ENCODE measurements around the gene CDH23. TPM values are rescaled to one million over a fixed set of nuclear protein-coding genes. Genes with fewer than 3 reads are reported as not detected.

CDH23 gene
- total RNA-seq, 2 donors from 2014 or later: 28.5 to 58.7 TPM

DNA sequence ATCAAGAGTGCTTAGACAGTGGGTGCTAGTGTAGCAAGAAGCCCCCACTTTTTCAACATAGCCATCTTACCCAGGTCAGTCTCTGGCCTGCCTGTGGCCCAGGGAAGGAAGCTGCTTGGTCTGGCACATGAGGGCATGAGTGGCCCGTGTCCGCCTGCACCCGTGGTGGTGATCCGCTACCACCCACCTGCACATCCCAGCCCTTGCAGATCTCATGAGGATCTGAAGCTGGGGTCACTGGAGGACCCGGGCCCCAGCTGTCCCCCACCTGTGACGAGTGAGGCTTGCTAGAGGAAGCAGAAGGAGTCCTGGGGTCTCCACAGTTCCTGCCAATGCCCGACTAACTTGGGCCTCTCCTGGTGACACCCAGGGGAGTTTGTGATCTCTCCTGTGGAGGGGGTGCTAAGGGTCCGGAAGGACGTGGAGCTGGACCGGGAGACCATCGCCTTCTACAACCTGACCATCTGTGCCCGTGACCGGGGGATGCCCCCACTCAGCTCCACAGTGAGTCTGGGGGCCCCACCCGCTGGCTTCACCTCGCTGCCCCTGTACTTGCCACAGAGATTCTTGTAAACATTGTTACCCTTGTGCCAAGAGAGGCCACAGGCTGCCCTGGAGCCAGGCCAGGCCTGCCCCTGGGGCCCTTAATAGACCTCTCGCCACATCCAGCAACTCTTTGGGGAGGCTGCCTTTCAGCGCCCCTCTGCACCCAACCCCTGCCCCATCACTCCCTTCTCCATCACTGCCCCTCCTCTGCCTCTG lies 387.4 kb downstream of the CDH23 start:
- no peaks in the 10 kb centered on the region for H3K4me1 ChIP-seq
- no peaks in the 10 kb centered on the region for H3K27me3 ChIP-seq
- DNase-seq (no peak), ATAC-seq (no peak)
- no peak overlapping the region for H3K4me3 ChIP-seq
- TF ChIP-seq CTCF (IDR thresholded peaks at IDR 0.05) (no peak), POLR2A (IDR thresholded peaks at IDR 0.05) (no peak)
- H3K9me3 ChIP-seq: no peaks in the 10 kb centered on the region
- no peak overlapping the region for H3K27ac ChIP-seq
- H3K36me3 ChIP-seq (replicated peaks in 1 of 2; ENCODE audit: insufficient read depth in 1 of 2, low read depth in 2 of 2): no peaks in the 10 kb centered on the region
- intact Hi-C loops (cut with DNase I): loop anchor here (10.0 kb wide), 1 partner anchor 449 kb away; no protein-coding TSS in a partner anchor
- WGBS, 2 donors: 67 to 81% methylated on average over 11 to 17 of the region's 17 CpGs

DNA sequence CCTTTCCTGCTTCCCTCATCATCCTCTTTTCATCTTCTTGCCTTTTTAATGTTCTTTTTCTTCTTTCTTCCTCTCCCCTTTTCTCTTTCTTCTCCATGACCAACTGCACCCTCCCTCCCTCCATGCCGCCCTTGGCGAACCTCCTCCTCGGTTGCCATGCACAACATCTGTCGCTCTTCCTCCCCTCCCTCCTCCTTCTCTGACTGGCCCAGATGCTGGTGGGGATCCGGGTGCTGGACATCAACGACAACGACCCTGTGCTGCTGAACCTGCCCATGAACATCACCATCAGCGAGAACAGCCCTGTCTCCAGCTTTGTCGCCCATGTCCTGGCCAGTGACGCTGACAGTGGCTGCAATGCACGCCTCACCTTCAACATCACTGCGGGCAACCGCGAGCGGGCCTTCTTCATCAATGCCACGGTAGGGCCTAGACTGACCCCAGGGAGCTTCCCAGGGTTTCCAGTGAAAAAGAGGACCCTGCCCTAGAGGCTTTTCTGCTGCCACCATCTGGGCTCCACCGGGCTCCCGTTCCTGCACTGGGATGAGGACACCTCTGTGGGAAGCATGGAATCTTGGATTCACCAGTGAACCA lies 388.1 kb downstream of the CDH23 start:
- H3K4me1 ChIP-seq: no peaks in the 10 kb centered on the region
- WGBS, 2 donors: 81% methylated on average over 11 to 17 of the region's 18 CpGs
- TF ChIP-seq CTCF (IDR thresholded peaks at IDR 0.05): no peak
- no peak for TF ChIP-seq POLR2A (IDR thresholded peaks at IDR 0.05)
- no peaks in the 10 kb centered on the region for H3K9me3 ChIP-seq
- no peak overlapping the region for H3K4me3 ChIP-seq
- intact Hi-C loops (cut with DNase I): loop anchor here (10.0 kb wide), 1 partner anchor 450 kb away; no protein-coding TSS in a partner anchor
- ATAC-seq: no peak
- no peaks in the 10 kb centered on the region for H3K27me3 ChIP-seq
- H3K27ac ChIP-seq: no peak overlapping the region
- no peak for DNase-seq
- H3K36me3 ChIP-seq (replicated peaks in 1 of 2; ENCODE audit: insufficient read depth in 1 of 2, low read depth in 2 of 2): no peaks in the 10 kb centered on the region

GRCh38 chr10:71788954-71789353 lies 392.2 kb downstream of the CDH23 start:
- WGBS, 2 donors: 68 to 77% methylated on average over 4 to 5 of the region's 8 CpGs
- no peak for TF ChIP-seq POLR2A (IDR thresholded peaks at IDR 0.05)
- TF ChIP-seq CTCF (IDR thresholded peaks at IDR 0.05): no peak
- intact Hi-C loops (cut with DNase I): loop anchor here (10.0 kb wide), 1 partner anchor 454 kb away; no protein-coding TSS in a partner anchor
- Histone ChIP-seq H3K9me3 (no peaks in the 10 kb centered on the region), H3K27me3 (no peaks in the 10 kb centered on the region), H3K27ac (no peak overlapping the region), H3K4me1 (no peaks in the 10 kb centered on the region), H3K4me3 (no peak overlapping the region), H3K36me3 (replicated peaks in 1 of 2; ENCODE audit: insufficient read depth in 1 of 2, low read depth in 2 of 2) (no peaks in the 10 kb centered on the region)
- DNase-seq: no peak
- ATAC-seq: no peak

GRCh38 chr10:71789871-71790270 lies 393.2 kb downstream of the CDH23 start:
- intact Hi-C loops (cut with DNase I): loop anchor here (10.0 kb wide), 1 partner anchor 455 kb away; no protein-coding TSS in a partner anchor

More at GRCh38 chr10:71789871-71790270, 393.2 kb downstream of the CDH23 start:
- no peak for TF ChIP-seq CTCF (IDR thresholded peaks at IDR 0.05)
- WGBS, 2 donors: 70 to 78% methylated on average over 2 to 10 of the region's 10 CpGs
- no peak for ATAC-seq
- H3K27me3 ChIP-seq: no peaks in the 10 kb centered on the region
- no peak overlapping the region for H3K4me3 ChIP-seq
- no peaks in the 10 kb centered on the region for H3K9me3 ChIP-seq
- no peak for DNase-seq
- no peaks in the 10 kb centered on the region for H3K36me3 ChIP-seq (replicated peaks in 1 of 2; ENCODE audit: insufficient read depth in 1 of 2, low read depth in 2 of 2)
- no peaks in the 10 kb centered on the region for H3K4me1 ChIP-seq
- no peak overlapping the region for H3K27ac ChIP-seq
